CD4-positive, alpha-beta T cell treated with Interleukin-21 for 1 hour (primary cell): ENCODE results near the gene CNDP1.
"Not testable (repeated sequence)": the region's sequence is repeated elsewhere in the genome, so short reads cannot be mapped to it uniquely, and the experiment has no call there.

ENCODE experiments used
- DNase-seq: peaks from one replicate; pipeline ENCODE4 v3.0.0-alpha.2; 2020

The CNDP1 gene

DNA sequence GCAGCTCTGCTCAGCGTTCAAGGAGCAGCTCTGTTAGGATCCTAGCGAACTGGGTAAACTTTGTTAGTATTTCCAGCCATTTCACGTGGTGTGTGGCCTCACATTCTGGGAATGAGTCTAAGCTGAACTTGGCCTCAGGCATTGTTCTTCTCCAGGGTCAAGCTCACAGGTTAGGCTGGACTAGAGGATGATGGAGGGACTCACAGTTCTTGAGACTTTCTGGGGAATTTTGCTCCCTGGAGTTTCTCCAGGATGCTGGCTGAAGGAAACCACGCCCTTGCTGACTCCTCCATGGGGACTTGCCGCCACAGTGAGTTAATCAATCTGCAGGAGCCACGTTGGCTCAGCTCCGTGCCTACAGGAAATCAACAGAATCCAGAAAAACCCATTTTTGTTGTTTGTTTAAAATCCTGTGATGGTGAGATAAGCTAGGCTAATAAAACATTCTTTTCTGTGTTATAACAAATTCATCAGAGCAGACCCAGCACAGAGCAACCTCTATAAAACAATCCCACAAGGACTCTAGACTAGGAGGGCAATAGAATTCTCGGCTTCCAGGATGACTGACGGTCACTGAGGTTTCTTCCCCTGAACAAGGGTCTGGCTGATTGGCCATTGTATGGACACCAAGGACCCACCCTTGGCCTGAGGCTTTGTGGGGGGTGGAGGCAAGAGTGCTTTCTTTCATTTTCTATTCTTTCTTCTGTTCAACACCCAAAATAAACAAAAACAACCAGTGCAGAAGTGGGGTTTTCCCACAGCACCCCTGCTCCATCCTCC, 12.6 kb downstream of the CNDP1 start:
- no peak for DNase-seq

DNA sequence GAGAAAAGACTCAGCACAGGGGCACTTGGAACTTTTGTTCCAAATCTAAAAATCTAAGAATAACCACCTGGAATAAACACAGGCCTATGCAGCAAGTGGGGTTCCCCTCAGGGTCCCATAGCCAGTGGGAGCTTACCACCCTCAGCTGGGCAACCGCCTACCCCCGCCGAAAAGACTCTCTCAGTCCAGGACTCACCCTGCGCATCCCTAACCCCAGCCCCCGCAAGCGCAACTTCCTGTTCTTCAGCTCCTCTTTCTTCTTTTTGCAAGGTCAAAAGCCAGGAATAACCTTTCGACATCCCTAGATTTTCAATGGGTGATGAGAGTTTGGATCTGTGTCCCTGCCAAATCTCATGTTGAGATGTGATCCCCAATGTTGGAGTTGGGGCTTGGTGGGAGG, 13.6 kb downstream of the CNDP1 start:
- DNase-seq = no peak

DNA sequence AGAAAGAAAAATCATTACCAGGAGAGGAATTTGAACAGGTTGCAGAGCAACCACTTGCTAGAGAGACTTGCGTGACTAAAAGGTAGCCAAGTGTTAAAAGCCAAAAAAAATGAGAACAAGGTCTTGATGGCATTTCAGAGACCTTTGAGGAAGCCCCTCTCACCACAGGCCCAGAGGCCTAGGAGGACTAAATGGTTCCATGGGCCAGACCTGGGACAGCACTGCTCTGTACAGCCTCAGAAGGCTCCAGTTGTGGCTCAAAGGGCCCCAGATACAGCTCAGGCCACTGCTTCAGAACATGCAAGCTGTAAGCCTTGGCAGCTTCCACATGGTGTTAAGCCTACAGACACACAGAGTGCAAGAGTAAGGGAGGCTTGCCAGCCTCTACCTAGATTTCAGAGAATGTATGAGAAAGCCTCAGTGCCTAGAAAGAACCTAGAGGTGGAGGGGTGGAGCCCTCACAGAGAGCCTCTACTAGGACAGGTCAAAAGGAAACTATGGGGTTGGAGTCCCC, 15.3 kb downstream of the CNDP1 start:
- DNase-seq = no peak

DNA sequence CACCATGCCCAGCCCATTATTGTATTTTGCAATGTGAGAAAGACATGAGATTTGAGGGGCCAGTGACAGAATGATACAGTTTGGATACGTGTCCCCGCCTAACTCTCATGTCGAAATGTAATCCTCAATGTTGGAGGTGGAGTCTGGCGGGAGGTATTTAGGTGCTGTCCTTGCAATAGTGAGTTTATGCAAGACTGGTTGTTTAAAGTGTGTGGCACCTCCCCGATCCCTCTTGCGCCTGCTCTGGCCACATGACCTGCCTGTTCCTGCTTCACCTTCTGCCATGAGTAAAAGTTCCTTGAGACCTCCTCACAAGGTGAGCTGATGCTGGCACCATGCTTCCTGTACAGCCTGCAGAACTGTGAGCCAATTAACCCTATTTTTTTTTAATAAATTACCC, 16.6 kb downstream of the CNDP1 start:
- no peak for DNase-seq

DNA sequence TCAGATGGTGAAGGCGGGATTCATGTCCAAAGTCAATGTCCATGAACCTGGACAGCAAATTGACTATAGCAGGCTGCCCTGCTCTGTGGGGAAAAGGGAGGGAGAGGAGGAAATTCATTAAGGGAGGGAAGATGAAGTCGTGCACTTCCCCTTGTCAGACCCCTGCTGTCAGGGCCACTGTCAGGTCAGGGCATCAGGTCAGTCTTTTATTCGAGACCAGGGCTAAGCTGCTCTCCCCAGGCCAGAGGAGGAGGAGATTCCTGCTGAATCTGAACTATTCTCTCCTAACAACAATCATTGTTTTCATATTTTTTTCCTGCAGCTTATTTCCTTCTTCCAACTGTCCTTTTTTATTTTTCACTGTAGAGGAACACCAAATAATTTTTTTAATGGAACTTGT, 17.2 kb downstream of the CNDP1 start:
- no peak for DNase-seq

DNA sequence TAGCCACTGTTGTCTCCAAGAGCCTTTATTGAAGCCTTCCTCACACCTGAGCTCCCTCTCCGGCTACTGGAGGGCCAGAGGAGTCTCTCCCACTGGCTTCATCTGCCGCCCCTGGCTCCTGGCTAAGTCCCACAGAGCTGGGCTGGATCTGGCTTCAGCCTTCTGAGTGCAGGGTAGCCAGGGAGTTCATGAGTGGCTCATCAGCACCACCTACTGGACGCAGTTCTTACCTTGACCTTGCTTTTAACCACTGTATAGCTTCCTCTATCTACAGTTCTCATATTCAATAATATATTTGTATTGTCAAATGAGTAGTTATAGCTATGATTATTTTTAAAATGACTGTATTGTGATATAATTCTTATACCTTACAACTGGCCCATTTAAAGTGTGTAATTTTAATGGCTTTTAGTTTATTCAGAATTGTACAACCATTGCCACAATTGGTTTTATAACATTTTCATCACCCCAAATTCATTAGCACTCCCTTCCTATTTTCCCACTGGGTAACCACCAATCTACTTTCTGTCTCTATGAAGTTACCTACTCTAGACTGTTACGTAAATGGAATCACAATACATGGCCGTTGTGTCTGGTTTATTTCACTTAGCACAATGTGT, 17.7 kb downstream of the CNDP1 start:
- peak; percentile 75 for DNase-seq

DNA sequence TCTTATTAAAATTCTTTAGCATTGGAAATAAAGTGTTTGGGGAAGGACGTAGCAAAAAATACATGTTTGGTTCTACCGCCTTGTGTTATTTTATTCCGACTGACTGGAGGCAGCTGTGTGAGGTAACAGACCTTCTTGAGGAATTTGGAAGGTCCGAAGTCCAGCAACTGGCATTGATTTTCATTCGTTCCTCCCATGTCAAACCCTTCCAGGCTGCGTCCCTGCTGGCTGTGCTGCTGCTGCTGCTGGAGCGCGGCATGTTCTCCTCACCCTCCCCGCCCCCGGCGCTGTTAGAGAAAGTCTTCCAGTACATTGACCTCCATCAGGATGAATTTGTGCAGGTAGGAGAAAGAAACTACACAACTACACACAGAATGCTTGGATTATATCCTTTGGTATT, 21.8 kb downstream of the CNDP1 start:
- DNase-seq = no peak

DNA sequence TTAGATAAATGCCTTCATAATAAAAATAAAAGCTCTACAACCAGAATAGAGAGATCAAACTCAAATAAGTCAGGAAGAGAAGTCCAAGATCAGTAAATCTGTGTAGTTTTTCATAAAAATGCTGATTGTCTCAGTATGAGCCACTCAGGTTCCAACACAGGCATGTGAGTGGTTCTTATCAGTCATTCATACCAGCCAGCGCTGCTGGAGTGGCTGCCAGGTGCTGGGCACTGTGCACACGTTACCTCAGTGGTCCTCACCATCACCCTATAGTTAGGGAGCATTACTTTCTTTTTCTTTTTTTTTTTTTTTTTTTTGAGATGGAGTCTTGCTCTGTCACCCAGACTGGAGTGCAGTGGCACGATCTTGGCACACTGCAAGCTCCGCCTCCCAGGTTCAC, 23.8 kb downstream of the CNDP1 start:
- no peak for DNase-seq

DNA sequence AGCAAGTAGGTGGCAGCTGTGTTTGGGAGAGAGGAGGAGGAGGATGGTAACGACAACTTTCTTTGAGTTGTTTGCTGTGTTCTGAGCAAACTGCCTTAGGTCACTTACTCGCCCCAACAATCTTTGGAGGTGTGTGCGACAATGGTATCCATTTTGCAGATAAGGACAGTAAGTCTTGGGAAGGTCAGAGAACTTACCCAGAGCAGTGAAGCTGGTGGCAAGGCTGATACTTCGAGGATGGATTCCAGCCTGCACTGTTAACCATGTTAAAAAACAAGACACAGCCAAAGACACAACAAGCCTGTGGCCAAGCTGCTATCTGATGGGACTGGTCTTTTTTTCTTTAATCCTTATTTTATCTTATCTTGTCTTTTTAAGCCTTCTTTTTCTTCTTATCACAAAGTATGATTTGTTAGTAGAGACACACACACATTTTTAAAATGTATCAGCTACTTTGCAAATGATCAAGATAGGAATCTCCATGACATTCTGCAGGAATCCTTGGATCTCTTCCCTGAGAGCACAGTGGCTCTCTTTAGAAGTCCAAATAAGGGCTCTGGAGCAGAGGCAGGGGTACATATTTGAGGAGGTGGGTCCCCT, 27.9 kb downstream of the CNDP1 start:
- no peak for DNase-seq

DNA sequence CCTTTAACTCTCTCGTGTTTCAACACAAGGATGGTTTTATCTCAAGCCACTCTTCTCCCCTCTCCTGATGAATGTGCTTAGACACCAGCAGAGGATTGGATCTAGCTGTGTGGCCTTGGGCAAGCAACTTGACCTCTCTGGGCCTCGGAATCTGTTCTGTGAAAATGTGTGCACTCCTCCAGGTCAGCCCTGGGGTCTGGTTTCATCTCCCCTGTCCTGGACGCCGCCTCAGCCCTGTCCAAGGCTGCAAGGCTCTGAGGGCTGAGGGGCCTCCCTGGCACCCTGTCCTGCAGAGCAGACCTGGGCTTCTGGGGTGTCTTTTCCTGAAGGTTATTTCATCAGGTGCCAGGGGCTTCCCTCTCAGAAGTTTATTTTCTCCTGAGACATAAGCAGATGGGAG, 28.5 kb downstream of the CNDP1 start:
- DNase-seq = no peak

DNA sequence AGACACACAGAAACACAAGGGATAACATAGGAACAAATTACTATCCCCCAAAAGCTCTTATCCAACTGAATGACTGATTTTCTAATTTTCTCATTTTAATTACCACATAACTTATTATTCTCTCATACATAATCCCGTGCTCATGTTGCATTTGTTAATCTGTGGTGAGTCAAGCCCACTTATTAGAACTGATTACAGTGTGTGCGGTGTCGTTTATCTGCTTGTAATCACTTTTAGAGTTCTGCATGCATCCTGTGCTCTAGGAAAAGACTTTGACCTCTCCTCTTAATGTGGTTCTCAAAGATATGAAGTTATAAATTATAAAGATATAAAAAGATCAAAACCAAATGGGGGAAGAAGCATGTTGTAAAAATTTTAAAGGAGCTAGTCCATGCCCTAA, 29.7 kb downstream of the CNDP1 start:
- no peak for DNase-seq

DNA sequence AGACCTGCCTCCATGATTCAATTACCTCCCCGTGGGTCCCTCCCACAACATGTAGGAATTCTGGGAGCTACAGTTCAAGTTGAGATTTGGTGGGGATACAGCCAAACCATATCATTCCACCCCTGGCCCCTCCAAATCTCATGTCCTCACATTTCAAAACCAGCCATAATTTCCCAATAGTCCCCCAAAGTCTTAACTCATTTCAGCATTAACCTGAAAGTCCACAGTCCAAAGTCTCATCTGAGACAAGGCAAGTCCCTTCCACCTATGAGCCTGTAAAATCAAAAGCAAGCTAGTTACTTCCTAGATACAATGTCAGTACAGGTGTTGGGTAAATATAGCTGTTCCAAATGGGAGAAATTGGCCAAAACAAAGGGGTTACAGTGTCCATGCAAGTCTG, 30.9 kb downstream of the CNDP1 start:
- DNase-seq = not testable (repeated sequence)

DNA sequence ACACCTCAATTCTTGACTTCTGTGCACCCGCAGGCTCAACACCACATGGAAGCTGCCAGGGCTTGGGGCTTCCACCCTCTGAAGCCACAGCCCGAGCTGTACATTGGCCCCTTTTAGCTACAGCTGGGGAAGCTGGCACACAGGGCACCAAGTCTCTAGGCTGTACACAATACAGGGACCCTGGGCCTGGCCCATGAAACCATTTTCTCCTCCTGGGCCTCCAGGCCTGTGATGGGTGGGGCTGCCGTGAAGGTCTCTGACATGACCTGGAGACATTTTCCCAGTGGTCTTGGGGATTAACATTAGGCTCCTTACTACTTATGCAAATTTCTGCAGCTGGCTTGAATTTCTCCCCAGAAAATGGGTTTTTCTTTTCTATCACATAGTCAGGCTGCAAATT, 31.7 kb downstream of the CNDP1 start:
- DNase-seq = not testable (repeated sequence)

DNA sequence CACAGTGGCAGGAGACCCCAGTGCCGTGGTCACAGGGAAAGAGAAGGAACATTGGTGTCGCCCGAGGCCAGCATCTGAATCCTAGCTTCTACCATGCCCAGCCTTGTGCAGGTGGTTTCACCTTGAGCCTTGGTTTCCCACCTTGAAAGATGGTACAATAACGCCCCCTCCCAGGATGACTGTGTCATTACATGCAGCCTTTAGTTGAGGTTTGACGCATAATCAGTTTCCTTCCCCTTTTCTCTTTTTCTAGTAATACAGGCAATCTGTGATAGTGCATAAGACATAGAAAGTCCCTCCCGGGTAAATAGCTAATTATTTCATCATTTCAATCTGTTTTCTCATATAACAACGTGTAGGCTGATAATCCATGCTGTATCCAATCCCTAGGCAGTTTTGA, 33.5 kb downstream of the CNDP1 start:
- DNase-seq = no peak

DNA sequence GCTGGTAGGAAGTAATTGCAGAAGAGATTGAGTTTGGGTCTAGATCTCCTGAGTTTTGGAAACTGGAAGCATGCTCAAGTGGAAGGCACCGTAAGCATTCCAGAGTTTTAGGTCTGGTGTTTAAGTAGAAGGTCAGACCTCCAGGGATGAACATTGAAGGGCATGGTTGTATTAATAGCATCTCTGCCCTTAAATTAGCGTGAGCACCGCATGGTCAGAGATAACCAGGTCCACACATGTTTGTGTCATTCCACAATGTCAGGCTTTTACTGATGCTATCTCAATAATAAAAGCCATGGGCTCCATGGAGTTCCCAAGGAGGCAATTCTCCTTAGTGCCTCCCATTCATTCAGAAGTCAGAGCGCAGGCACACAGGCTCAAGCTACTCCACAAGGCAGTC, 35.1 kb downstream of the CNDP1 start:
- no peak for DNase-seq

DNA sequence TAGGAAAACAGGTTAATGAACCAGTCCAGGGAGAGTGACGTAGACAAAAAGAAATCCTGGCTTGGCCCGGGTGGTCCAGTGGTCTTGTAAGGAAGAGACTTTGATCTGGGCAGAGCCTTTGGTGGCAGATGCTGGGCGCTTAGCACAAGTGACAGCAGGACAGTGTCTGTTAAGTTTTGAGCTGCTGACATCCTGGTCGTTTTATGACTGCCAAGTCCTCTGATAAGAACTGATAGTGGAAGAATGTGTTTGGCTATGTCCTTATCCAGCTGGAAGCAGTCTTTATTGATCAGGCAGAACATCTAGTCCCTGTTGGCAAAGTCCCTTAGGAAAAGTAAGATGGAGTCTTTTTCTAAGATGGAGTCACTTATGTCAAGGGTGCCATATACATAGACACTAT, 36.0 kb downstream of the CNDP1 start:
- no peak for DNase-seq

DNA sequence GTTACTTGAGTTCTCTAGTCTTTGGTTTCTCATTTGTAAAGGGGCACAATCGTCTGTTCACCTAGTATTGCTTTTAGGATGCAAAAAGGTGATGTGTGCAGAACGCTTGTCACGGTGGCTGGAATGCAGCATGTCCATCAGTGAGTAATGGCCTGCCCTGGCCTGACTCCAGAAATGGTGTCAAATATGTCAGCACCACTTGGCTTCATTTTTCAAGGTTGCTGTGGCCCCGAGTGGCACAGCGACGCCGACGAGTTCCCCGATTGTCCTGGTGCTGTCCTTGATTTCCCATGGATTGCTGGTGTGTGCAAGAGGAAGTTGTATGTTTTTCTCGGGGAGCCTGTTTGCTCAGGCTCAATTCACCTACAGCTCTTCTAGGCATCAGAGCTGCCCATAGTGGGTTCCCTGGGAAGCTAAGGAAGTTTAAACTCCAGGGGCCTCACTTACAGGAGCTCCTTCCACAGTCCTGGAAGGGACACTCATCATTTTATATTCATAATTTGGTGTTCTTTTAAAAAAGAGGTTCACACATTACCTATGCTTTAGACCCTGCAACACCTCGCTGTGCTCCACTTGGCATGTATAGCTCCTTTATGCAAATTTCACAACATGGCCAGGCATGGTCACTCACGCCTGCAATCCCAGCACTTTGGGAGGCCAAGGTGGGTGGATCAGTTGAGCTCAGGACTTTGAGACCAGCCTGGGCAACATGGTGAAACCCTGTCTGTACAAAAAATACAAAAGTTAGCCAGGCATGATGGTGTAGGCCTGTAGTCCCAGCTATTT, 37.8 kb downstream of the CNDP1 start:
- no peak for DNase-seq

DNA sequence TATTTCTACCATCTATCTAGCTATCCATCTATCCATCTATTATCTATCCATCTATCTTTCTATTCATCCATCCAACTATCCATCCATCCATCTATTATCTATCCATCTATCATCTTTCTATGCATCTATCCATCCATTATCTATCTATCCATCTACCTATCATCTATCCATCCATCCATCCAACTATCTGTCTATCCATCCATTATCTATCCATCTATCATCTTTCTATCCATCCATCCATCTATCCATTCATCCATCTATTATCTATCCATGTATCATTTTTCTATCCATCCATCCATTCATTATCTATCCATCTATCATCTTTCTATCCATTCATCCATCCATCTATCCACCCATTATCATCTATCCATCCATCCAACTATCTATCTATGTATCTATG, 38.8 kb downstream of the CNDP1 start:
- DNase-seq = no peak

DNA sequence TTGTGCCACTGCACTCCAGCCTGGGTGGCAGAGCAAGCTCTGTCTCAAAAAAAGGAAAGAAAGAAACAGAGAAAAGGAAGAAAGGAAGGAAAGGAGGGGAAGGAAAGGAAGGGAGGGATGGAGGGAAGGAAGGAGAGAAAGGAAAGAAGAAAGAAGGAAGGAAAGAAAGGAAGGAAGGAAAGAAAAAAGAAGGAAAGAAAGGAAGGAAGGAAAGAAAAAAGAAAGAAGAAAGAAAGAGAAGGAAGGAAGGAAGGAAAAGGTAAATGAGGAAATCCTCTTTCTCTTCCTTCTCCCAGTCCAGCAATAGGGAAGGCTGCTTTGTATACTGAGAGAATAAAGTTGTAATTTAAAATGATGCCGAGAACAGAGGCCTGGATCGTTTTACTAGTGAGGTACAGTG, 40.6 kb downstream of the CNDP1 start:
- no peak for DNase-seq

DNA sequence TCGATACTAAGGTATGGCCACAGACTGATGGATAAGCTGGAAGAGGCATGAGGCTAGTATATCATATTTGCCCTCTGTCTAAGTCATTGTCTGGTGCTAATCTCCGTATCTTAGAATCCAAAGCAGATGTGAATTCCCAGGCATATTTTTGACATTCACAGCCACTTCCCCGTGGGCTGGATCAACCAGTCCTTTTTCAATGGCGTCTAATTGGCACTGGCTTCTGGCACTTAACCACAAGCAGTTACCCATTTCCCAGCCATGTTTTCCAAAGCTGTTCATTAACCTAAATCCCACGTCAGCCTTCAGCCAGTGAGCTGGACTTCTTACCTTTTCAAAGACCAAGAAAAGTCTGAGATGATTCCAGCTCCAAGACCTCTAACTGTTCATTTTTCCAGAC, 42.7 kb downstream of the CNDP1 start:
- no peak for DNase-seq

DNA sequence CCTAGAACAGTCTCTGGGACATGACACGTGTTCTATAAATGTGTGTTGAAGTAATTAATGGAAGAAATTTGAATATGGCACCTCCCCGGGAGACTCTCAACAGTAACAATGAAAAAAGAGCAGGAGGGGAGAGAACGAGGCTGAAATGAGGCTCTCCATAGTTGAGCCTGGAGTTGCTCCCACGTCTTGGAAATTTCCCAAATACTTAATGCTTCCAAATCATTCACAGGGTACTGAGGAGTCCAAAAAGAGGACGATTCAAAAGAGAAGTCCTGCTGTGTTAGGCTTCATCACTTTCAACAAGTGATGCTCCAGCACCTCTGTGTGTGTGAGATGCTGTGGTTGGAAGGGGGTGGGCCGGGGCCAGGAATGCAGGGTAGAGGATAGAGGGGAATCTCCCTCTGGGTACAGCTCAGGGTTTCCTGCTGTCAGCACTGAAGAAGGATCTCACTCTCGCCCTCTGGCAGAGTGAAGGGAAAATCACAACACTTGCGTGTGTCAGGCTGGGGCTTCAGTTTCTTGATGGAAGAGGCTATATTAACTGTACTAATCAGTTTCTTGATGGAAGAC, 45.3 kb downstream of the CNDP1 start:
- DNase-seq = no peak

DNA sequence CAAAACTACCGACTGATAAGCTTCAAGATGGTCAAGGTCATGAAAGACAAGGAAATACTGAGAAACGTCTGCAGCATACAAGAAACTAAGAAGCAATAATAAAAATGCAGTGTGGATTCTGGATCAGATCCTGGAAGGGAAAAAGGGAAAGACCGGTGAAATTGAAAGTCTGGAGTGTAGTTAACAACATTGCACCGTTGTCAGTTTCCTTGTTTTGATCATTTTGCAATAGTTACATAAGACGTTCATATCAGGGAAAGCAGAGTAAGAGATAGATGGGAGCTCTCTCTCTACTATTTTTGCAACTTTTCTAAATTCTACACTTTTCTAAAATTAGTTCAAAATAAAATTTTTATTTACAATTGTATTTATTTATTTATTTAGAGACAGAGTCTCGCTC, 48.3 kb downstream of the CNDP1 start:
- DNase-seq = no peak

DNA sequence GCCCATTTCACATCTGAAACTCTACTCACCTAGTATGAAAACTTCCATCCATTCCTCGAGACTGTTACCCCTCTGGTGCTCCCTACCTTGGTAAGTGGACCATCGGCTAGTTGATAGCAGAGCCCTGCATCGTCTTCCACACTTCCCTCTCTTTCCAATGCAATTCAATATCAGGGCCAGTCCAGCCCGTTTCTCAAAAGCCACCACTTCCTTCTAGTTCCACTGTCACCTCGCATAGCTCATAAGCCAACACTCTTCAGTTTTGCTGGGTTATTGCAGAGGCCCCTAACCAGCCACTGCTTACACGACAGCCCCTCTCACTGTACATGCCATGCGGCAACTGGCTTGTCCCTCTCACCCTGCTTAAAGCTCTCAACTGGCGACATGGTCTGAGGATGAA, 53.1 kb downstream of the CNDP1 start:
- no peak for DNase-seq
